ENCODE results near the gene FNIP2. TPM values are rescaled to one million over a fixed set of nuclear protein-coding genes. Genes with fewer than 3 reads are reported as not detected.

FNIP2 gene
- total RNA-seq, 2 donors from 2014 or later, result 31.1 to 39.8 TPM

GRCh38 chr4:158821228-158821971, 52.6 kb downstream of the FNIP2 start:
- Histone ChIP-seq H3K36me3 (no peaks in the 10 kb centered on the region), H3K27ac (peak overlapping the region in 1 of 2 donors; percentile 70), H3K9me3 (no peaks in the 10 kb centered on the region), H3K4me3 (no peak overlapping the region), H3K27me3 (replicated peaks; ENCODE audit: insufficient read depth) (no peaks in the 10 kb centered on the region), H3K4me1 (replicated peaks) (peaks cover 37% of the 10 kb centered on the region)
- intact Hi-C loops (cut with DNase I), result no loop called here
- no peak for DNase-seq (ENCODE audit: low spot score)
- no peak for TF ChIP-seq POLR2A (IDR thresholded peaks at IDR 0.05)
- no peak for TF ChIP-seq CTCF (IDR thresholded peaks at IDR 0.05)
- no peak for TF ChIP-seq POLR2AphosphoS5 (IDR thresholded peaks at IDR 0.05)
- WGBS, result 88% methylated on average over 4 of the region's 4 CpGs

- TF ChIP-seq CTCF (IDR thresholded peaks at IDR 0.05) (no peak), POLR2A (IDR thresholded peaks at IDR 0.05) (no peak)
- H3K27ac ChIP-seq, result no peak overlapping the region
- intact Hi-C loops (cut with DNase I), result no loop called here
Measured at GRCh38 chr4:158822348-158822747, 53.5 kb downstream of the FNIP2 start.

GRCh38 chr4:158823461-158823873, 54.6 kb downstream of the FNIP2 start:
- intact Hi-C loops (cut with DNase I), result no loop called here
- Histone ChIP-seq H3K4me1 (replicated peaks) (peaks cover 40% of the 10 kb centered on the region), H3K27ac (peak overlapping the region; percentile 59 to 77), H3K36me3 (no peaks in the 10 kb centered on the region), H3K4me3 (no peak overlapping the region), H3K9me3 (no peaks in the 10 kb centered on the region), H3K27me3 (replicated peaks; ENCODE audit: insufficient read depth) (no peaks in the 10 kb centered on the region)
- WGBS, result 79% methylated on average over 3 of the region's 3 CpGs
- DNase-seq (ENCODE audit: low spot score), result no peak
- TF ChIP-seq POLR2AphosphoS5 (IDR thresholded peaks at IDR 0.05), result no peak
- no peak for TF ChIP-seq CTCF (IDR thresholded peaks at IDR 0.05)
- no peak for TF ChIP-seq POLR2A (IDR thresholded peaks at IDR 0.05)

More at GRCh38 chr4:158822348-158822747, 53.5 kb downstream of the FNIP2 start:
- Histone ChIP-seq H3K4me1 (replicated peaks) (peaks cover 40% of the 10 kb centered on the region), H3K4me3 (no peak overlapping the region), H3K36me3 (no peaks in the 10 kb centered on the region), H3K27me3 (replicated peaks; ENCODE audit: insufficient read depth) (no peaks in the 10 kb centered on the region), H3K9me3 (no peaks in the 10 kb centered on the region)
- no peak for DNase-seq (ENCODE audit: low spot score)
- 87% methylated on average over 7 of the region's 7 CpGs for WGBS

- peak overlapping the region; percentile 59 to 77 for H3K27ac ChIP-seq
- no peaks in the 10 kb centered on the region for H3K9me3 ChIP-seq
- WGBS, result 20% methylated on average over 7 of the region's 7 CpGs
- no peak overlapping the region for H3K4me3 ChIP-seq
- DNase-seq (ENCODE audit: low spot score), result no peak
- no peaks in the 10 kb centered on the region for H3K27me3 ChIP-seq (replicated peaks; ENCODE audit: insufficient read depth)
- intact Hi-C loops (cut with DNase I), result no loop called here
- no peaks in the 10 kb centered on the region for H3K36me3 ChIP-seq
- no peak for TF ChIP-seq CTCF (IDR thresholded peaks at IDR 0.05)
- peak; percentile 66 for TF ChIP-seq POLR2AphosphoS5 (IDR thresholded peaks at IDR 0.05)
- no peak for TF ChIP-seq POLR2A (IDR thresholded peaks at IDR 0.05)
- H3K4me1 ChIP-seq (replicated peaks), result peaks cover 40% of the 10 kb centered on the region
Measured at GRCh38 chr4:158824425-158825274, 55.8 kb downstream of the FNIP2 start.

Measured in prostate gland (tissue), 2 donors.